Bronchial epithelial cell (primary cell): ENCODE data around the gene TMEM250. TPM values are rescaled to one million over a fixed set of nuclear protein-coding genes. Genes with fewer than 3 reads are reported as not detected.

ENCODE experiments used
- DNase-seq: peaks from one replicate; pipeline ENCODE4 v3.0.0-alpha.2; 2010; ENCODE audit warnings: low read depth
- FAIRE-seq: peaks from 2 replicates; lab custom pipeline; 2011; peaks lifted over from hg19 to GRCh38; lab: Jason Lieb, UNC
- H3K27me3 ChIP-seq: 2 replicates; pipeline ENCODE4 v1.5.1; 2011; ENCODE audit warnings: low read length; ENCODE audit not compliant: control insufficient read depth, insufficient read depth
- H3K36me3 ChIP-seq: 2 replicates; pipeline ENCODE4 v1.5.1; 2011; ENCODE audit warnings: low read length; ENCODE audit not compliant: control insufficient read depth, insufficient read depth
- H3K4me3 ChIP-seq: 2 replicates; pipeline ENCODE4 v1.5.1; 2011; ENCODE audit warnings: mild to moderate bottlenecking, low read depth, low read length, control low read depth
- total RNA-seq: library from RNA; depleted of rRNA; stranded (reverse); fragments of >200 nt; gene quantifications from 2 replicates; pipeline ENCODE4 v1.2.1, GENCODE V29; 2014
- TF ChIP-seq, protein P1 (sequence below): IDR thresholded peaks from 2 replicates; pipeline ENCODE4 v1.5.1; 2011; ENCODE audit warnings: mild to moderate bottlenecking, moderate library complexity, low read length, control low read depth, inconsistent platforms; ENCODE audit not compliant: insufficient read depth, severe bottlenecking

The TMEM250 gene
- total RNA-seq, 1 donor from 2014 or later: 67.9 TPM

- TF ChIP-seq, protein P1, sequence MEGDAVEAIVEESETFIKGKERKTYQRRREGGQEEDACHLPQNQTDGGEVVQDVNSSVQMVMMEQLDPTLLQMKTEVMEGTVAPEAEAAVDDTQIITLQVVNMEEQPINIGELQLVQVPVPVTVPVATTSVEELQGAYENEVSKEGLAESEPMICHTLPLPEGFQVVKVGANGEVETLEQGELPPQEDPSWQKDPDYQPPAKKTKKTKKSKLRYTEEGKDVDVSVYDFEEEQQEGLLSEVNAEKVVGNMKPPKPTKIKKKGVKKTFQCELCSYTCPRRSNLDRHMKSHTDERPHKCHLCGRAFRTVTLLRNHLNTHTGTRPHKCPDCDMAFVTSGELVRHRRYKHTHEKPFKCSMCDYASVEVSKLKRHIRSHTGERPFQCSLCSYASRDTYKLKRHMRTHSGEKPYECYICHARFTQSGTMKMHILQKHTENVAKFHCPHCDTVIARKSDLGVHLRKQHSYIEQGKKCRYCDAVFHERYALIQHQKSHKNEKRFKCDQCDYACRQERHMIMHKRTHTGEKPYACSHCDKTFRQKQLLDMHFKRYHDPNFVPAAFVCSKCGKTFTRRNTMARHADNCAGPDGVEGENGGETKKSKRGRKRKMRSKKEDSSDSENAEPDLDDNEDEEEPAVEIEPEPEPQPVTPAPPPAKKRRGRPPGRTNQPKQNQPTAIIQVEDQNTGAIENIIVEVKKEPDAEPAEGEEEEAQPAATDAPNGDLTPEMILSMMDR: peak; percentile 96
- H3K27me3 ChIP-seq: peaks cover 6% of the 10 kb centered on the region
- no peaks in the 10 kb centered on the region for H3K36me3 ChIP-seq
- H3K4me3 ChIP-seq: no peak overlapping the region
- DNase-seq: no peak
- no peak for FAIRE-seq
Observed at GRCh38 chr9:136122425-136123383, 4.0 kb upstream of the TMEM250 start.

DNA sequence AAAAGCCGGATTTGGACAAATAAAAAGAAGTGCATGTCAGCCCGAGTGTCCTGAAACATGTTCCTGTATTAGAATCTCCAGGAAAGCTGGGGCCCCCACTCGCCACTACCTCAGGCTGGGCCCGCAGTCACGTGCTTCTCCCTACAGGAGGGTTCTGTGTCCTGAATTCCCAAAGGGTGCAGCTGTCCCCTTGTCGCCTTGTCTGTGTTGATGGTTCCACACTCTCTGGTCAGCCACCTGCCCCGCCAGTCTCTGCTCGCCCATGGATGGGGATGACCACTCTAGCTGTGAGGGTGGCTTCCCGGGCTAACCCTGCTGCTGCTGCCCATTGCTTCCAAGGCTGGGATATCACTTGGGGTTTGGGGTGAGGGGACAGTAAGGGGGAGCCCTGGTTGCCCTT lies 3.1 kb upstream of the TMEM250 start:
- DNase-seq: no peak
- no peak overlapping the region for H3K4me3 ChIP-seq
- no peak for FAIRE-seq
- TF ChIP-seq, protein P1: no peak
- no peaks in the 10 kb centered on the region for H3K36me3 ChIP-seq
- peaks cover 6% of the 10 kb centered on the region for H3K27me3 ChIP-seq

DNA sequence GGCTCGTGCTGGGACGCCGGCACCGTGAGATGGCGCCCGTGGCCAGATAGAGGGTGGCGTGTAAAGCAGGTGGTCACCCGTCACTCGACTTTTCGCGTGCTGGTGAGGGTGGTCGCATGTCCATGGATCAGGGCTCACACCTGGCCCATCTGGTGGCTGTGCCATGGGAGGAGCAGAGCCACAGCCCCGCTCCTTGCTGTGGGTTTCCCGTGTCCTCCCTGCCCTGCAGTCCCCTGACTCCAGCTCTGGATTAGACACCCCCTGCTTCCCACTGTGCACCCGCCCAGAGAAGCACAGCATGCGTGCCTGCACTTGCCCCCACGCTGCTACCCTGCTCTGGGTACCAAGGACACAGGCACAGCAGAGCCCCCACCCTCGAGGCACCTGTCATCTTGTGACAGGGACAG lies 1.8 kb upstream of the TMEM250 start:
- TF ChIP-seq, protein P1: no peak
- Histone ChIP-seq H3K36me3 (peaks cover 3% of the 10 kb centered on the region), H3K27me3 (peaks cover 6% of the 10 kb centered on the region), H3K4me3 (no peak overlapping the region)
- FAIRE-seq: no peak
- DNase-seq: no peak

DNA sequence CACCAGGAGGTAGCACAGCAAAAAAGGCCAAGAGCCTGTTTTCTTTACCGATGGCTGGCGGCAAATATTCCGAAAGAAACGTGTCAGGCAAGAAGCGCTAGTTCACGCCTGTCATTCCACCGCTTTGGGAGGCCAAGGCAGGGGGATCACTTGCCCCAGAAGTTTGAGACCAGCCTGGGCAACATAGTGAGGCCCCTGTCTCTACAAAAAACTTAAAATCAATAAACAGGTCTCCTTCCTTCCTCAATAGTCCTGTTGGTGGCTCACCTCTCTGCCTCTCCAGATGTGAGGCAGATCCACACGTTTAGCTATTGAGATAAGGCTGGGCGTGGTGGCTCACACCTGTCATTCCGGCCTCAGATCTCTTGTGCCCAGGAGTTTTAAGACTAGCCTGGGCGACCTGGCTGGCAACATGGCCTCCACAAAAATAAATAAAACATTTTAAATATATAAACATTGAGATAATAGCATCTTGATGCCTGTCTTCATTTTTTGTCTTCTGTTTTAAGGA lies 1.3 kb upstream of the TMEM250 start:
- peak overlapping the region; percentile 70 for H3K4me3 ChIP-seq
- TF ChIP-seq, protein P1: no peak
- no peak for DNase-seq
- H3K27me3 ChIP-seq: peaks cover 6% of the 10 kb centered on the region
- FAIRE-seq: no peak
- H3K36me3 ChIP-seq: peaks cover 6% of the 10 kb centered on the region

GRCh38 chr9:136119061-136119882 lies 597 bp upstream of the TMEM250 start:
- H3K27me3 ChIP-seq: peaks cover 3% of the 10 kb centered on the region
- DNase-seq: no peak
- no peak for FAIRE-seq
- H3K36me3 ChIP-seq: peaks cover 6% of the 10 kb centered on the region
- H3K4me3 ChIP-seq: peak overlapping the region; percentile 70
- TF ChIP-seq, protein P1: peak; percentile 8
